Raji (cell line): Measurements from ENCODE around the gene EZH2.

Source experiments
- POLR2A ChIP-seq: IDR thresholded peaks from 2 replicates; pipeline ENCODE4 v1.6.1; 2011; ENCODE audit warnings: low read depth, low read length, control low read depth; ENCODE audit not compliant: insufficient read depth

EZH2 gene

DNA sequence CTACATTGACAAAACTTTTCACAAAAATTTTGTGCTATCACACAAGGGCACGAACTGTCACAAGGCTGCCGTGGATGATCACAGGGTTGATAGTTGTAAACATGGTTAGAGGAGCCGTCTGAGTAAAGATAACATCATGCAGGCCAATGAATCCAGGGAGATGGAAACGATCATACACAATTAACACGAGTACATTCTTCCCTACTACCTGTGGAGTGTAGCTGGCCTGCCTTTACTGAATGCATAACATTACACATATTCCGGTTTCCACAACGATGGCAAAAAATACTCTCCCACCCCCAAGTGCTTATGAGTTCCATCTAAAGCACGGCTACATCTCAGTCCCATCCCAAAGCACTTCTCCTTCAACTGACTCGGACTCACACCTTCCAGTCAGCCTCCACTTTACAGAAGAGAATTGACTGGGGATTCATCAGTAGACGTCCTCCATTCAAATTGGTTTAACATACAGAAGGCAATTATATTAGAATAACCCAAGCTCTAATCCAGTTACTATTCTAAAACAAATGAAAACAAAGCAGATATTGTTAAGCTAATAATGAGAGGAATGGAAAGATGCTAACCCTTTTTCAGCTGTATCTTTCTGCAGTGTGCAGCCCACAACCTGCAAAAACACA is 69.0 kb downstream of the EZH2 start:
- TF ChIP-seq POLR2A: no peak

DNA sequence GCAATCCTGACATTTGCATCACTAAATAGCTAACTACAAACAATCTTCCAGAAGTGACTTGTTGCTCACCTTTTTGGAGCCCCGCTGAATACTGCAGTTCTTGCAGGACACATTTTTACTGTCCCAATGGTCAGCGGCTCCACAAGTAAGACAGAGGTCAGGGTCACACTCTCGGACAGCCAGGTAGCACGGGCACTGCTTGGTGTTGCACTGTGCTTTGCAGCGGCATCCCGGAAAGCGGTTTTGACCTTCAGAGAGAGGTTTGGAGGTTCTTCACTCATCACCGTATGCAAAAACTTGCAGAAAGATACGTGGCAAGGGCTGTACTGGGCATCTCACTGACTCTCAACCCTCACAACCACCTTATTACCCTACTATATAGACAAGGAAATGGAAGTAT is 70.2 kb downstream of the EZH2 start:
- TF ChIP-seq POLR2A: no peak

DNA sequence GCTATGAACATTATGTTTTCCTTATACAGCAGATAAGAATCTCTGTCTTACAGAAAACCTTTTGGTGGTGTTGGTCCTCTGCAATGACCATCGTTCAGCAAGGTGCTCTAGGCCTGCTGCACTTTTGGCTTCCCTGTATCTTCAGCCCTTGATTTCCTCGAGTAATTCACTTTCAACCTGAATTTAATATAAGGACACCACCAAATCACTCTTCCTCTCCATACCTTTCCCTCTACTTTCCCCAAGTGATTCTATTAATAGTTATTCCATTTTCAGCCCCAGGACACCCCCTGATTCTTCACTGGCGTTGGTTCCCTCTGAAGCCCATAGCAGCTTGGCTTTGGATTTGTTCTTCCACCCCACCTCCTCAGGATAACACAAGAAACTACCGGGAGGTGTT is 72.2 kb downstream of the EZH2 start:
- TF ChIP-seq POLR2A: no peak

DNA sequence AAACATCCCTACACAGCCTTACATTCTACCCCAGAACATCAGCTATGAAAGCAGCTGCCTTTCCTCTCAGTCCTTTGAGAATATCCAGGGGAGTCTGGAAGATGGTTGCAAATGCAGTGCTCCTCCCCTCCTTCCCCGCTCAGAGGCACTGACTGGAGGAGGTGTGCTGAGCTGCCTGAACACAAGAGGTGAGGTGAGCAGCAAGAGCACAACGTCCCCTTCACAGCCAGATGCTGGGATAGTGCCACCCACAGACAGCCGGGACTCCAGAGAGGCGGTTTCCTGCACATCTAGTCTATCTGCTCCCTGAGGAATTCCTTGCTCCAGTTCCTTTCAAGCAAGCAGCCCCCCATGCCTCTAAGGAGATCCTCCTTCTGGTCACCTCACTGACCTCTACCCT is 74.2 kb downstream of the EZH2 start:
- TF ChIP-seq POLR2A: no peak

DNA sequence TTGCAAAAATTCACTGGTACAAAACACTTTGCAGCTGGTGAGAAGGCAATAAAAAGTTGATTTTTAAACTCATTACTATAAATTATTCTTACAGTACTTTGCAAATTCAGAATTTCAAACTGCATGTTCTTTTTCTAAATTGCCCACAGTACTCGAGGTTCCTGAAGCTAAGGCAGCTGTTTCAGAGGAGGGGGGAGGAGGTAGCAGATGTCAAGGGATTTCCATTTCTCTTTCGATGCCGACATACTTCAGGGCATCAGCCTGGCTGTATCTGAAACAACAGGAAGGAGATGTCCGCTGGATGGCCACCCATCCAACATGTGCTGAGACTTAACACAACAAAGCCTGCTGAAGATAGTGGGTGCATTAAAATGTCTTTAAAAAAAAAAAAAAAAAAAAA is 76.7 kb downstream of the EZH2 start:
- TF ChIP-seq POLR2A: no peak

DNA sequence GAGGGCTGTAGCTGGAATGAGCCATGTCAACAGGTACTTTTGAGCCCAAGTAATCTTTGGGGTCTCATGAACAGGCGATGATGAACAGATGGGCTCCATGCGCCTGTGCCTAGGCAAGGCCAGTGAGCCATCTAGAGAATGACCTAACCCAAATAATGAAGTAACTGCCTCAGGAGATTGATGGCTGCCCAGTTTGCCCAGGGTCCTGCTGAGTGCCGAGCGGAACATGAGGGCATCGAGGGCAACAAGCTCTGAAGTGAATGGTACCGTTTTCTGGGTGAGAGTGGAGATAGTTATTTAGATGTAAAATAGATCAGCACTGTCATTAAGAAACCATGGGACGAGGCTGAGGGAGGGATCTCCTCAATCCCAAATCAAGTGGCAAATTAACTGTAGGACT is 77.9 kb downstream of the EZH2 start:
- TF ChIP-seq POLR2A: no peak

DNA sequence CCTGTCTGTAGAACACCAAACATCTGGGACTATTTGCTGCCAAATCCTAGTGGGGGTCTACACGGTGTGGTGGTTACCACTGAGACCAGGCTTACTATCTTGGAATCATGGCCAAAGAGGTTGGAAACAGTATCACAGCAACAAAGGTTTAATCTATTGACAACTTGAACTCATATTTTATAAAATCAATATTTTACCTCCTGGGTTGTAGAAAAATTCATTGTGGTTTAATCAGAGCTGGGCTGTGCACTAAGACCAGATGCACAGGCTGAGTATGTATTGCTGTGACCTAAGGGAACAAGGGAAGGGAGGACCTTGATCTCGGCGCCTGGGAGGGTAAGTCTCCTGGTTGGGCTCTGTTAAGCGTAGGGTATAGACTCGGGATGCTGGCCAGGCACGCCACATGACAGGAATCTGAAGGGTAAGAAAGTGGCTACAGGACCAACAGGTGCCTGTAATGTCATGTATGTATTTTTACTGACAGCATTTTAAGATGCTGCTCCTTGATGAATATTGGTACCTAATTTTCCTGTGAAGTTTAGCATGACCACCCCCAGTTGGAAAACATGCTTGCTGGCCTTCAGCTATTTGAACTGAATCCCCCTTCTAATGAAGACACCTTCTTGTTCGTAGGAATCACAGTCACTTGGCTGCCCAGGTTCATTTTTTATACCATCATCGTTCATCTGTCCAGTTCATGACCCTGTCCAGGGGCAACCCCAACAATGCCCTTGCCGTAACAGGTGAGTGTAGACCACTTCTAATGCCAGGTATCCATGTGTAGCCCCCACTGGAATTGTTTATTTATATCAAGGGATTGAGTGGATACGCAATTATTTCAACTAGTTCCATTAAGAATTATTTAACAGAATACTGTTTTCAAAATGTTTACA is 79.5 kb downstream of the EZH2 start:
- TF ChIP-seq POLR2A: no peak

DNA sequence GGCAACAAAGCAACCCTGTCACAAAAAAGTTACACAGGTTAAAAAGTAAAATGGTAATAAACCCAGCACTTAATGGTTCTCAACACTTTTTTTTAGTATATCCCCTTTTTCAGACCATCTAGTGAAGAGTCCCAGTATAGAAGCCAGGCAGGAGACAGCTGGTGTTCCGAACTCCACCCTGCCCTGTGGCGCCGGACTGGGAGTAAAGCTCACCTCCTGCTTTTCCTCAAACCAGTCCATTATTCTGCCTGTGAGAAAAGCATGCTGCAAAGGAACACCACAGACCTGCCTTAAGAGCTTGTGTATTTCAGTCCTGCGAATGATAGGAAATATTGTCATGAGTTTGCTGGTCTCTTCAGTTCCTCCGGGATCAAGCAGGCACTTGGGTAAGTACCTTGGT is 81.0 kb downstream of the EZH2 start:
- TF ChIP-seq POLR2A: no peak

DNA sequence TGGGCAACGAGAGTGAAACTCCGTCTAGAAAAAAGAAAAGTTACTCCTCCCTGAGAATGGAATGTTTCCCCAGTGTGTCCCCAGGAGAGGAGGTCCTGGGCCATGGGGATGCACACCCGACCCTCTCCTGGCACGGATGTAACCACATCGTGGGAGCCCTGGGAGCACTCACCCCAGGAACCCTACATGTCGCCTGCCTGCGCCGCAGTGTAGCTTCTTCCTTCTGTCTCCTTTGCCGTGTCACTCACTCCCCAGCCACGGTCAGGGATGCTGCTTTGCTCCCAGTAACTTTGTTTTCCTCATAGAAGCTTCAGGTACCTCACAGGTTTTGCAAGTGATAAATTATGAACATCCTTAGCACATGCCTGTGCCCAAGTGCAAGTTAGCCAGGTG is 82.0 kb downstream of the EZH2 start:
- TF ChIP-seq POLR2A: no peak

DNA sequence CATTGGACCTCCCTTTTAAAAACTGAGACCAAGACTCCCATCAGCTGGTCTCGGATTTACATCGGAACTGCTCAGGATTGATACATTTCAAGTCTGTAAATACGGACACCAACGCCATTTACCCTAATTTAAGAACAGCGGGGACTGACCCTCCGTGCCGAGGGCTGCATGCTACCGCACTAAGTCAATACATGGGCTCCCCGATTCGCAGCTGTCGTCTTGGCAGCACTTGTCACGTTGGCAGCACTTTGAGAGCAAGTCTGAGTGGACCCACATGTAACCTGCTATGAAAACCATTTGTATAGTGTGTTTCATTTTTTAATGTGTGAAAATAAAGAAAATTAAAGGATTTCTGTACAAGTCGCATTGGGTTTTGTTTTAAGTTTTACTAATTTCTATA is 83.4 kb downstream of the EZH2 start:
- TF ChIP-seq POLR2A: no peak

DNA sequence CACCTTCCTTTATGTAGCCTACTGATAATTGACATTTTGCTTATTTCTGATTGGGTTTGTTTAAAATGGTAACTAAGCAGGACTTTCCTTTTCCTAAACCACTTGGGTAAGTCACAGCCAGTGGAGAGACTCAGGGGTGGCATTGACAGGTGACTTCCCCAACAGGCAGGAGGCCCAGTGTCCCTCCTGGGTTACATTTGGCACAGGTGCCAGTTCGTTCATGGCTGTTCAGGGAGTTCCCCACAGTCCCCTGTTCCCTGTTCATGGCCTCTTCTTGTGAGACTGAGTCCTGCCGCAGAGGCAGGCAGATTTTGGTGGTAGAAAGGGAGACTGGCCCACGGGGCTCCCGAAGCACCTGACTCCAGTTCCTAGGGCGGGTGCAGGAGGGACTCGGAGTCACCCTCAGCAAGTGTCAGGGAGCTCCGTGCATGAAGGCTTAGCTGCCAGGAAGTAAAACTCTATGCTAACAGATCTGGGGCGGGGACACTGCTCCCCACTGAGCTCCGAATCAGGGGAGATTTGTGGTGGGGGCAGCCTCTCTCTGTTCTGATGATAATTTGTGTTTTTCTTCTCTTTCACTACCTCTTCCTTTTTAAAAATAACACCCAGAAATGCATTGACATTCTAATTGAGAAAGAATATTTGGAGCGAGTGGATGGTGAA is 84.1 kb downstream of the EZH2 start:
- TF ChIP-seq POLR2A: no peak

DNA sequence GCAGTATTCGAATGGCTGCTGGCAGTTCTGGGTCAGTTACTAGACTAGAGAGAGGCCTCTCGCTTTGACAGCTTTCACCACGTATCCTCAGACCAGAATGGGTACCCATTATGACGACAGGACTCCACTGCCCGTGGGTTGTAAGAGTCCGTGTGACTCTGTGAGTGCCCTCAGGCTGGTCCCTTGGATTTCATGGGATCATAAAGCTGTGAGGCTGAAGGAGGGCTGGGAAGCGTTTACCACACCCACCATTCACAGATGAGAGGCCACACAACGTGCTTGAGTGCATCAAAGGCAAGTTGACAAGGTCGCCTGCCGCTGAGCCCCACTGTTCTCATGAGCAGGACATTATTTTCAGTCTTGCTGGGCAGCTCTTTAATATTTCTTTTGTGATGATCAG is 87.2 kb downstream of the EZH2 start:
- TF ChIP-seq POLR2A: no peak

DNA sequence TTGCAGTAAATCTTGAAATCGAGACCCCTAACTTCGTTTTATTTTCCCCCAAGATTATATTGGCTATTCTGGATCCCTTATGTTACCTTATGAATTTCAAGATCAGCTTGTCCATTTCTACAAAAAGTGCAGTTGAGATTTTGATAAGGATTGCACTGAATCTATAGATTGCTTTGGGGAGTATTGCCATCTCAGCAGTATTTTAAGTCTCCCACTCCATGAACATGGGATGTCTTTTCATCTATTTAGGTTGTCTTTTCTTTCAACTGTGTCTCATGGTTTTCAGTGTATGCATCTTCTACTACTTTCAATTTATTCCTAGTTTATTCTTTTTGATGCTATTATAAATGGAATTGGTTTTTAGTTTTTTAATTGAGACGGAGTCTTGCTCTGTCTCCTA is 89.6 kb downstream of the EZH2 start:
- no peak for TF ChIP-seq POLR2A

DNA sequence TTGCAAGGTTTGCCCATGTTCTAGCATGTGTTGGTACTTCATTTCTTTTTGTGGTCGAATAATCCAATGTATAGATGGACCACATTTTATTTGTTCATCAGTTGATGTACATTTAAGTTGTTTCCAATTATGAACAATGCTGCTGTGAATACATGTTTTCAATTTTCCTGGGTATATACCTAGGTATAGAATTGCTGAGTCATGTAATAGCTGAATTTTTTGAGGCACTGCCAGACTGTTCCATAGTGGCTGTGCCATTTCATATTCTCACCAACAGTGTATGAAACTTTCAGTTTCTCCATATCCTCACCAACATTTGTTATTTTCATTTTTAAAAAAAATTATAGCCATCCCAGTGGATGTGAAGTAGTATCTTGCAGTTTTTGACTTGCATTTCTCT is 90.5 kb downstream of the EZH2 start:
- no peak for TF ChIP-seq POLR2A

DNA sequence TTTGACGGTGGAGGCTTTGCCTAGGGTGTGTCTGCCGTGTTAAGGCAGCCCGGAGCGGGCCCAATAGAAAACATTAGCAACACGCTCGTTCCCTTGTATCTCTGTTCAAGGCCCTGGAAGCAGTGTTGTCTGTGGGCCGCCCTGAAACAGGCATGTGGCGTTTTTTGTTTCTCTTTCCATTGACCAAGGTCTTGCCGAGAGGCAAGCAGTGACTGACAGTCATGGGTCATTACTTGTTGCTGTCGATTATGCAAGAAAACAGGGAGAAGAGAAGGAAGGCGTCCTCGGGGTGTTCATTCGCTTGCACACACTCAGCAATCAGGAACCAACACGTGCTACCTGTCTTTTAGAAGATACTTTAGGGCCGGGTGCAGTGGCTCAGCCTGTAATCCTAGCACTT is 92.5 kb downstream of the EZH2 start:
- no peak for TF ChIP-seq POLR2A

DNA sequence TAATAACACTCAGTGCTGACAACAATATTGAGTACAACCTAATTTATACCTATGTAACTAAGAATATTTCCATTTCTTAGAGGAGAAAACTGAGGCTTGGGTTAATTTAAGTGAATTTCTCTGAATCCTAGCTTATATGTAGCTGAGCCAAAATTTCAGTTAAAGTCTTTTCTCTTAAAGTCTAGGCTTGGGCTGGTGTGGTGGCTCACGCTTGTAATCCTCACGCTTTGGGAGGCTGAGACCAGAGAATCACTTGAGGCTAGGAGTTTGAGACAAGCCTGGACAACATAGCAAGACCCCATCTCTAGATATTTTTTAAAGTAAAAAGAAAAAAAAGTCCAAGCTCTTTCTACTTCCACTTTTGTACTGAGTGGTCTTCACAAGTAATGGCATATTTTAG is 93.2 kb downstream of the EZH2 start:
- no peak for TF ChIP-seq POLR2A

DNA sequence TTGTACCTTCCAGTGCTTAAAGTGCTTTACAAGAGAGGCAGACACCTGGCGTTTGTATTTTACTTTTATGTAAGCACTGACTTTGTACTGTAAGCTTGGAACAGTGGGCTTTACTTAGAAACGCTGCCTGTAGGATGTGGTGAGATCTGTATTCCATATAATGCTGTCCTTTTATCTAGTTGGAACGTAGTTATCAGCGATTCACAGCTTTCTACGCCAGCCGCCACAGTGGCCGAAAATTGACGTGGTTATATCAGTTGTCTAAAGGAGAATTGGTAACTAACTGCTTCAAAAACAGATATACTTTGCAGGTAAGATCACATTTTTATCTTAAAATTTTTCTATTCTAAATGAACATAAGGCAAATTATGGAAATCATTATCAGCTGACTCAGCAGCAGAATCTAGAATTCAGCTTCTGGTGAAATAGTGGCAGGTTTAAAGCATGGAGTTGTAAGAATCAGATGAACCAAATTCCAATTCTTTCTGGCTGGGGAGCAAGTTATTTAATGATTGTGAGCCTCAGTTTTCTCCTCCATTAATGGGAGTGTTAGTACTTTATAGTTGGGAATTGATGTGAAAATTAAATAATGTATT is 93.9 kb downstream of the EZH2 start:
- no peak for TF ChIP-seq POLR2A

DNA sequence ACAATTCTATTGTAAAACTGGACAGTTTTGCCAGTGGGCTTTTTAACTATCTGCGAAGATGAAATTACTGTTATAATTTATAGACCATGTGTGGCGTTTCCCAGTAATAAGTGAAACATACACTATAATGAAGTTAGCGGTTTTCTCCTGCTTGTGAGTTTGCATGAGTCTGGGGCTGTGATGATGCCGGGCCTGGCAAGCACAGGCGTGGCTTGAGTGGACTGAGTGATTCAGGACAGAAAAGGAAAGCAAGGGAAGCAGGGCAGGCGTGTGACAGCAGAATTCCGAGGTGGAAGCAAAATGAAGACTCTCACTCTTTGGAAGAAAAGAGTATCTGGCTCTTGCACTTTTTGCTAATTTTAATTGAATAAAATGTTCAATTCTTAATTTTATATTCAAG is 94.9 kb downstream of the EZH2 start:
- TF ChIP-seq POLR2A: no peak
